GM19452 (cell line): ENCODE measurements around the gene GAS2L2.

ENCODE experiments used
- ATAC-seq: cut with Tn5 transposase; IDR thresholded peaks from one replicate; pipeline ENCODE4 v1.9.1; 2021; ENCODE audit not compliant: unreplicated experiment

GAS2L2 gene

GRCh38 chr17:35701491-35701890, 51.5 kb downstream of the GAS2L2 start:
- no peak for ATAC-seq

GRCh38 chr17:35700150-35700549, 52.9 kb downstream of the GAS2L2 start:
- ATAC-seq: no peak

- ATAC-seq: no peak
Observed at GRCh38 chr17:35698800-35699199, 54.2 kb downstream of the GAS2L2 start.

GRCh38 chr17:35695613-35696012, 57.4 kb downstream of the GAS2L2 start:
- no peak for ATAC-seq

- no peak for ATAC-seq
Observed at GRCh38 chr17:35694906-35695305, 58.1 kb downstream of the GAS2L2 start.
